Pancreas (tissue), 10 donors: ENCODE results near the gene HASPIN. TPM values are rescaled to one million over a fixed set of nuclear protein-coding genes. Genes with fewer than 3 reads are reported as not detected.

ENCODE experiments used
- ATAC-seq, 4 donors: fragments of 200-7000 bp; cut with Tn5 transposase; one replicate each; pipeline versions ENCODE4 v1.8.0 to v1.9.1; 2020; ENCODE audit warnings: mild to moderate bottlenecking in 4 of 4, moderate library complexity in 4 of 4
- DNase-seq, 6 donors: peaks; one replicate each; pipeline ENCODE4 v3.0.0-alpha.2; 2020
- FAIRE-seq: peaks from 2 replicates; lab custom pipeline; 2012; peaks lifted over from hg19 to GRCh38; lab: Jason Lieb, UNC
- H3K27ac ChIP-seq, 4 donors: fragments of 200-600 bp; sonication (generic); 1 replicate in 3 of 4; 2 replicates in 1 of 4; pipeline versions ENCODE4 v1.5.0 to v1.8.0; 2020
- H3K27me3 ChIP-seq, 4 donors: fragments of 200-600 bp; one replicate each; pipeline ENCODE4 v1.8.0; 2021
- H3K36me3 ChIP-seq, 3 donors: fragments of 200-600 bp; sonication (generic) in 1 of 3; one replicate each; pipeline versions ENCODE4 v1.5.0 to v1.8.0; 2020 to 2021
- H3K4me1 ChIP-seq, 3 donors: fragments of 200-600 bp; one replicate each; pipeline ENCODE4 v1.8.0; 2021
- H3K4me3 ChIP-seq, 4 donors: fragments of 200-600 bp; sonication (generic) in 2 of 4; one replicate each; pipeline versions ENCODE4 v1.5.0 to v1.8.0; 2020 to 2021
- H3K9me3 ChIP-seq, 4 donors: fragments of 200-600 bp; one replicate each; pipeline ENCODE4 v1.8.0; 2021
- CTCF ChIP-seq, 4 donors: fragments of 200-600 bp; sonication (generic) in 3 of 4; IDR thresholded peaks; one replicate each; pipeline versions ENCODE4 v1.5.0 to v1.8.0; 2021; ENCODE audit warnings: antibody characterized with exemption in 4 of 4
- WGBS, 2 donors: extraction: QIAGEN DNeasy Blood & Tissue Kit; methylation state at CpG; one replicate each; pipeline ENCODE4 v1.1.7; 2013; 5-methylcytosine and 5-hydroxymethylcytosine counted together
- intact Hi-C, 3 donors: fragments of 100-400 bp; cut with DNase I; formaldehyde crosslinking; loops; one replicate each; pipeline versions ENCODE4 v1.11.1 to v1.14.2; 2022
- polyA plus RNA-seq, 2 donors: library from polyadenylated mRNA; stranded (reverse); fragments of 200-250 nt; gene quantifications; one replicate each; pipeline ENCODE4 v1.2.3, GENCODE V29; 2013
- total RNA-seq, 6 donors: library from RNA; stranded (reverse); fragmentation: NEBNext Ultra II Directional in 4 of 6; extraction: Animal tissue kit (Norgen Biotek cat#: 25700) in 4 of 6; gene quantifications; one replicate each; pipeline versions ENCODE4 v1.2.1 to v1.2.4, GENCODE V29; 2021 to 2023
- donor health status: healthy with polysubstance abuse.
- donor health status: DM: no; HTN: no; CAD: no; lungs with moderate emphysema.
- donor health status: DM: no; HTN: no; CAD: no.
- donor health status: control.
- donor health status: control.
- donor health status: Bipolar disorder and iron deficiency.
- donor health status: DM: yes; HTN: yes; CAD: no.
- donor health status: DM: no; HTN: no; CAD: no.
- donor health status: DM: no; HTN: no; CAD: no.
- donor health status: DM: yes; HTN: yes; CAD: no.

The HASPIN gene
- total and polyA plus RNA-seq, 8 donors: 0.05 to 0.31 (median 0.21) TPM; not detected in 2

DNA sequence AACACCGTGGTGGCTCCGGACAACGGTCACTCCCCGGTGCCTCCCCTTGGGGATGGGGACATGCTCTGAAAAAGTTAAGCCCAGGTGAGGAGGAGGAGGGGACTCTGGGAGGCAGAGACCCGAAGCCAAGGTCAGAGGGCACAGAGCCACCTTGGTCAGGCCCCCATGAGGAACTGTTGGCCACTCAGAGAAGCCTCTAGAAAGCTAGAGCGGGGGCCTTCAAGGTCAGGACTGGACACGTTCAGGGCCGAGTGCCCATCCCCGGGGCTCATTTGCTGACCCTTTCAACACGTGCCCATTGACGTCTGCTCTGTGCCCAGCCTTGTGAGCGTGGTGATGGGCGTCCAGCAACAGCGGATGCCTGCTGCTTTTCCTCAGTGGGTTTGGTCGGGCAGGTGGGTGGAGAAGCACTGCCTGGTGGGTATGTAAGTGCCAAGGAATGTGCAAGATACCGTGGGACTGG is 38.2 kb downstream of the HASPIN start:
- Histone ChIP-seq H3K9me3 (no peaks in the 10 kb centered on the region), H3K27me3 (no peaks in the 10 kb centered on the region), H3K4me1 (no peaks in the 10 kb centered on the region), H3K36me3 (no peaks in the 10 kb centered on the region), H3K27ac (no peak overlapping the region), H3K4me3 (no peak overlapping the region)
- ATAC-seq: no peak
- FAIRE-seq: no peak
- DNase-seq: no peak
- 61 to 72% methylated on average over 16 of the region's 16 CpGs for WGBS, 2 donors
- TF ChIP-seq CTCF (IDR thresholded peaks at IDR 0.05): no peak
- intact Hi-C loops: no loop called here

- Histone ChIP-seq H3K4me3 (no peak overlapping the region), H3K27ac (no peak overlapping the region), H3K36me3 (no peaks in the 10 kb centered on the region), H3K4me1 (no peaks in the 10 kb centered on the region), H3K9me3 (no peaks in the 10 kb centered on the region), H3K27me3 (no peaks in the 10 kb centered on the region)
- intact Hi-C loops: no loop called here
- ATAC-seq (no peak), DNase-seq (no peak), FAIRE-seq (no peak)
- no peak for TF ChIP-seq CTCF (IDR thresholded peaks at IDR 0.05)
- 85 to 86% methylated on average over 14 of the region's 14 CpGs for WGBS, 2 donors
Observed at GRCh38 chr17:3762922-3763776, 39.4 kb downstream of the HASPIN start.

DNA sequence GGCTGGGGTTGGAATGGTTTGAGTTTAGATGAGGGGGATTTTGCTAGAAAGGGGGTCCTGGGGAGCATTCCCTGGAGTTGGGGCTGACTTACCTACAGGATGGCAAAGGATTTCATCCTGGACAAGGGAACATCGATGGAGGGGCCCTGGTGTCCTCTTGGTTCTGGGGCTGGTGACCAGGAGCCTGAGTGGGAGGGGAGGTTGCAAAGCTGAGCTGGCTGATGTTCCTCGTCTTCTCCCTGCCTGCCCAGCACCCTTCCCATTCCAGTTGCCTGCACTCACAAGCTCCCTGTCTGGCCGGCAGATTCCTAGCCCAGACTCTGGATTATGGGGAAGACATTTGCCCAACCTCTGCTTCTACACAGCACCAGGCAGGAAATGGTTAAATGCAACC is 40.1 kb downstream of the HASPIN start:
- Histone ChIP-seq H3K36me3 (no peaks in the 10 kb centered on the region), H3K9me3 (no peaks in the 10 kb centered on the region), H3K4me1 (no peaks in the 10 kb centered on the region), H3K27me3 (no peaks in the 10 kb centered on the region), H3K4me3 (no peak overlapping the region), H3K27ac (no peak overlapping the region)
- no peak for TF ChIP-seq CTCF (IDR thresholded peaks at IDR 0.05)
- WGBS, 2 donors: 66 to 67% methylated on average over 3 of the region's 3 CpGs
- intact Hi-C loops: no loop called here
- FAIRE-seq (no peak), DNase-seq (no peak), ATAC-seq (no peak)

DNA sequence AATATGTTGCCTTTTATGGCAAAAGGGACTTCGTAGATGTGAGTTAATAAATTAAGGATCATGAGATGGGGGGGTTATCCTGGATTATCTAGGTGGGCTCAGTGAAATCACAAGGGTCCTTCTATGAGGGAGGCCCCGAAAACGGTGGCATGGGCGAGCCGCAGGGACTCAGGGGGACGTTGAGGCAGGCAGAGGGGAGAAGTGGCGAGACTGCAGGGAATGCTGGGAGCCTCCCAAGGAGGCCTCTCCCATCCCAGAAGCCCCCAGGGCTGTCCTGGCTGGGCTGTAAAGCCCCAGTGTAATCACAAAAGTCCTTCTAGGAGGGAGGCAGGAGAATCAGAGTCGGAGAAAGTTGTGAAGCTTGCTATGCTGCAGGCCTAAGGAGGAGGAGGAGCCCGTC is 42.3 kb downstream of the HASPIN start:
- H3K27ac ChIP-seq: no peak overlapping the region
- no peaks in the 10 kb centered on the region for H3K27me3 ChIP-seq
- no peaks in the 10 kb centered on the region for H3K4me1 ChIP-seq
- H3K36me3 ChIP-seq: no peaks in the 10 kb centered on the region
- no peak overlapping the region for H3K4me3 ChIP-seq
- ATAC-seq (no peak), FAIRE-seq (no peak), DNase-seq (no peak)
- intact Hi-C loops: no loop called here
- WGBS, 2 donors: 79 to 86% methylated on average over 9 of the region's 9 CpGs
- no peaks in the 10 kb centered on the region for H3K9me3 ChIP-seq
- TF ChIP-seq CTCF (IDR thresholded peaks at IDR 0.05): no peak

DNA sequence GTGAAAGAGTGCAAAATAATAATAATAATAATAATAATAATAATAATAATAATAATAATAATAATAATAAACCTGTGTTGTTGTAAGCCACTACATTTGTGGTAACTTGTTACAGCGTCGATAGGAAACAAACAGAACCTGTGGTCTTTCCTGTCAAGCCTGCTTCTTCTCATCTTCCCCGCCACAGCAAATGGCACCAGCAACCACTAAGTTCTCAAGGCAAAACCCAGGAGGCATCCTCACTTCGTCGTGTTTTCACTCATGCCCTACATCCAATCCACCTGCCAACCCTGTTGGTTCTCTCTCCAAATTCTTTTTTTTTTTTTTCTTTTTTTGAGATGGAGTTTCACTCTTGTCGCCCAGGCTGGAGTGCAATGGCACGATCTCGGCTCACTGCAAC is 43.1 kb downstream of the HASPIN start:
- no peak overlapping the region for H3K4me3 ChIP-seq
- FAIRE-seq (no peak), DNase-seq (no peak), ATAC-seq (no peak)
- TF ChIP-seq CTCF (IDR thresholded peaks at IDR 0.05): no peak
- H3K36me3 ChIP-seq: no peaks in the 10 kb centered on the region
- no peaks in the 10 kb centered on the region for H3K9me3 ChIP-seq
- no peak overlapping the region for H3K27ac ChIP-seq
- no peaks in the 10 kb centered on the region for H3K27me3 ChIP-seq
- 88 to 91% methylated on average over 8 of the region's 8 CpGs for WGBS, 2 donors
- H3K4me1 ChIP-seq: no peaks in the 10 kb centered on the region
- intact Hi-C loops: no loop called here
